Fibroblast of lung (primary cell): ENCODE results near the gene EID2B.

Experiments
- EZH2 ChIP-seq: IDR thresholded peaks from 2 replicates; pipeline ENCODE4 v1.5.1; 2012; ENCODE audit warnings: low read length, control low read depth, mild to moderate bottlenecking; ENCODE audit errors: missing control alignments
- TF ChIP-seq, protein P1 (sequence below), 2 donors: IDR thresholded peaks in 1 of 2; conservative IDR thresholded peaks in 1 of 2; 1 replicate in 1 of 2; 2 replicates in 1 of 2; pipeline ENCODE4 v1.5.1; 2011 to 2012; ENCODE audit warnings: low read length in 2 of 2, control low read depth in 1 of 2, inconsistent platforms in 1 of 2, low read depth in 1 of 2, mild to moderate bottlenecking in 1 of 2

DNA sequence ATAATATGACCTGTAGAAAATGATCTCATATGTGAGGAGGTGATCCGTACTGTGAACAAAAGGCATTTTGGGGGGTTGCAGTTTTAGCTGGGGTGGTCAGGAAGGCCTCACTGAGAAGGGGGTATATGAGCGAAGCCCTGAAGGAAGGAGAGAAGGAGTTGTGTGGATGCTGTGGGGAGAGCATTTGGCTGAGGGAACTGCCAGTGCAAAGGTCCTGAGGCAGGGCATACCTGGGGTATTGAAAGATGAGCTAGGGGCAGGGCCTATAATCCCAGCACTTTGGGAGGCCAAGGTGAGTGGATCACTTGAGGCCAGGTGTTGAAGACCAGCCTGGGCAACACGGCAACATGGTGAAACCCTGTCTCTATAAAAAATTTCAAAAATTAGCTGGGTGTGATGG lies 15.2 kb downstream of the EID2B start:
- TF ChIP-seq, protein P1, sequence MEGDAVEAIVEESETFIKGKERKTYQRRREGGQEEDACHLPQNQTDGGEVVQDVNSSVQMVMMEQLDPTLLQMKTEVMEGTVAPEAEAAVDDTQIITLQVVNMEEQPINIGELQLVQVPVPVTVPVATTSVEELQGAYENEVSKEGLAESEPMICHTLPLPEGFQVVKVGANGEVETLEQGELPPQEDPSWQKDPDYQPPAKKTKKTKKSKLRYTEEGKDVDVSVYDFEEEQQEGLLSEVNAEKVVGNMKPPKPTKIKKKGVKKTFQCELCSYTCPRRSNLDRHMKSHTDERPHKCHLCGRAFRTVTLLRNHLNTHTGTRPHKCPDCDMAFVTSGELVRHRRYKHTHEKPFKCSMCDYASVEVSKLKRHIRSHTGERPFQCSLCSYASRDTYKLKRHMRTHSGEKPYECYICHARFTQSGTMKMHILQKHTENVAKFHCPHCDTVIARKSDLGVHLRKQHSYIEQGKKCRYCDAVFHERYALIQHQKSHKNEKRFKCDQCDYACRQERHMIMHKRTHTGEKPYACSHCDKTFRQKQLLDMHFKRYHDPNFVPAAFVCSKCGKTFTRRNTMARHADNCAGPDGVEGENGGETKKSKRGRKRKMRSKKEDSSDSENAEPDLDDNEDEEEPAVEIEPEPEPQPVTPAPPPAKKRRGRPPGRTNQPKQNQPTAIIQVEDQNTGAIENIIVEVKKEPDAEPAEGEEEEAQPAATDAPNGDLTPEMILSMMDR (conservative IDR thresholded peaks at IDR 0.05 in 1 of 2, IDR thresholded peaks at IDR 0.05 in 1 of 2; ENCODE audit: low read depth in 1 of 2, low read length in 2 of 2) = no peak
- no peak for TF ChIP-seq EZH2
